Measurements from ENCODE around the gene NOS1. TPM values are rescaled to one million over a fixed set of nuclear protein-coding genes. Genes with fewer than 3 reads are reported as not detected.

NOS1 gene
- total and polyA plus RNA-seq, 2 of the 8 experiments (the other 6 are each of a cell fraction or from before 2014, with no cell fraction given), result 1.5 to 2.0 TPM

DNA sequence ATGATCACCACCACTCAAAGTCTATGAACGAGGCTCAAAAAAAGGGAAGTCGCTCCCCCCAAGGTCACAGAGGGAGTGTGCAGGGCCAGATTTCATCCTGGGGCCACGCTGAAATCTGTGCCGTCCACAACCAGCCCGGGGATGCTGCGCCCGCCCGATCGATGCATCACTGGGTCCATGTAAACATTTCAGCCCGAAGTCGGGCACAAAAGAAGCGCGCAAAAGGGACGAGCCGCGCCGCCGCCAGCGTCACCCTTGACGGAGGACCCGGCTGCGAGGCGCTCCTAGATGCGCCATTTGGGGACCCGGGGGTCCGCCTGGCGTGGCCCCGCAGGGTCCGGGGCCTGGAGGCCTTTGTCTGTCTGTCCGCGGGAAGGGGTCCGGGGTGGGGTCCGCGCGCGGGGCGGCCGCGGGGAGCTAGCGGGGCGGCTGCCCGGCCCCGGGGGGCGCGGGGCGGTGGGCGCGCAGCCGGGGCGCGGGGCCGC lies 171.7 kb downstream of the NOS1 start (continued):
- TF ChIP-seq, protein P1, sequence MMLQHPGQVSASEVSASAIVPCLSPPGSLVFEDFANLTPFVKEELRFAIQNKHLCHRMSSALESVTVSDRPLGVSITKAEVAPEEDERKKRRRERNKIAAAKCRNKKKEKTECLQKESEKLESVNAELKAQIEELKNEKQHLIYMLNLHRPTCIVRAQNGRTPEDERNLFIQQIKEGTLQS (IDR thresholded peaks at IDR 0.05; ENCODE audit: insufficient read depth, low read depth, low read length), result no peak
- TF ChIP-seq PHF8 (conservative IDR thresholded peaks at IDR 0.05; ENCODE audit: low read depth, low read length), result no peak
- TF ChIP-seq SIN3A (conservative IDR thresholded peaks at IDR 0.05 in 1 of 2, IDR thresholded peaks at IDR 0.05 in 1 of 2; ENCODE audit: low read depth in 1 of 2, low read length in 2 of 2), result peak in 1 of 2 experiments; percentile 25; a peak in 1 of 4 replicates
- TF ChIP-seq RAD21 (IDR thresholded peaks at IDR 0.05 in 1 of 2, conservative IDR thresholded peaks at IDR 0.05 in 1 of 2; ENCODE audit: low read depth in 2 of 2, low read length in 2 of 2), result no peak
- TF ChIP-seq KDM4A (IDR thresholded peaks at IDR 0.05; ENCODE audit: low read depth, low read length, severe bottlenecking), result peak; percentile 52
- TF ChIP-seq TCF12 (IDR thresholded peaks at IDR 0.05; ENCODE audit: low read depth, low read length), result no peak
- no peak for TF ChIP-seq SP4 (IDR thresholded peaks at IDR 0.05; ENCODE audit: low read length)
- no peak for TF ChIP-seq NRF1 (IDR thresholded peaks at IDR 0.05; ENCODE audit: low read depth, low read length)

All from H1 (cell line).